Kidney capillary endothelial cell (primary cell): ENCODE results near the gene PGAP6.
"Not testable (repeated sequence)": the region's sequence is repeated elsewhere in the genome, so short reads cannot be mapped to it uniquely, and the experiment has no call there.

ENCODE experiments used
- DNase-seq: peaks from one replicate; pipeline ENCODE4 v3.0.0-alpha.2; 2018; ENCODE audit warnings: low spot score

Gene PGAP6

DNA sequence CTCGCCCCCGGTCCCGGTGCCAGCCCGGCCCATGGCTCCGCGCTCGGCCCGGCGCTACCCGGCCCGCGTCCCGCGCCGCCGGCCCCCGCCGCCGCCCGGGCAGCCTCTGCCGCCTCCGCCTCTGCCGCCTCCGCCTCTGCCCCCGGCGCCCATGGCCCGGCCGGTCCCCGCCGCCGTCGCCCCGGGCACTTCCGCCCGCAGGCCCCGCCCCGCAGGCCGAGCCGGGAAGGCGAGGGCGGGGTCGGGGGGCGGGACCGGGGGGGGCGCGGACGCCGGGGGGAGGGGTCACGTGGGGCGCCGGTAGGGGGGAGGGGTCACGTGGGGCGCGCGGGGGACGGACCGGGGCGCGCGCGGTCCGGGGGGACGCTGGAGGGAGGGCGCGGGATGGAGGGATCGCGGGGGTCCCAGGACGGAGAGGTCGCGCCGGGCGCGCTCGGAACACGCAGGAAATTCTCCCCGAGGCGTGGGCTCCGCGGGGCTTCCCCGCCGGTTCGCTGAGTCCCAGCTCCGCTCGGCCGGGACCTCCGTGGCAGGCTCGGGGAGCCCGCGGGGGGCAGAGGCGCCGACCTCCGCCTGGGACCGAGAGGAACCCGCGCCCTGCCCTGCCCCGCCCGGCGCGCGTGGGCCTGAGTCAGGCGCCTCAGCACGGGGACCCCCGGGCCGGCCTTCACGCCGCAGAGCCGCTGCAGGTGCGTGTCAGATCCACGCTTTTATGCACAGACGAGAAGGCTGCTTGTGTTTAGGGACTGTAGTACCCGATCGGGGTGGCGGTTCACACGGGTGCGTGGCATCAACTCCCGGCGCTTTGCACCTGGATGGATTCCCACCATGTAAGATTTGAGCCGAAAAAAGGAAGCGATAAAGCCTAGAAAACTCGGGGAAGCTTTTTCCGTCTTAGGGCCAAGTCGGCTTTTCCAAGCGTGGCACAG, at the start of gene PGAP6:
Gene PGAP6, minus strand, starts transcription at position 190 of the 929 bp plus-strand sequence. Its CDS starts 157 bp downstream, at position 33.
- no peak for DNase-seq

- no peak for DNase-seq
Observed at GRCh38 chr16:430904-431303, 49.1 kb upstream of the PGAP6 start.

- DNase-seq, result no peak
Observed at GRCh38 chr16:427250-427649, 45.5 kb upstream of the PGAP6 start.

GRCh38 chr16:426906-427249, 45.1 kb upstream of the PGAP6 start:
- no peak for DNase-seq

GRCh38 chr16:426115-426905, 44.5 kb upstream of the PGAP6 start:
- DNase-seq, result no peak

DNA sequence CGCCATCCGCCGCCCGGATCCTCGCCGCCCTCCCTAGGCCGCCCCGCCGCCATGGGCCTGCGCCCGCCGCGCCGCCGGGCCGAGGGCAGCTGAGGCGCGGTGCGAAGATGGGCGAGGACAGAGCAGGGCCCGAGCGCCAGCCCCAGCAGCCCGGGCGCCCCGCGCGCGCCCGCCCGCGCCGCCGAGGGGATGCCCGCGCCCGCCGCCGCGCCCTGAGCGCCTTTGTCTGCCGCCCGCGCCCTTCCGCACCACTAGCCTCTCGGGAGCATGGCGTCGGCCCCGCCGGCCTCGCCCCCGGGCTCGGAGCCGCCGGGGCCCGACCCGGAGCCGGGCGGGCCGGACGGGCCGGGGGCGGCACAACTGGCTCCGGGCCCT, 43.9 kb upstream of the PGAP6 start:
- no peak for DNase-seq

GRCh38 chr16:425082-425718, 43.4 kb upstream of the PGAP6 start, which contains the start of gene RAB11FIP3:
TSS of gene RAB11FIP3 (plus strand) at chr16:425649. CDS start at chr16:426007, 358 bp downstream.
- peak; percentile 60 for DNase-seq

- DNase-seq, result no peak
Observed at GRCh38 chr16:424623-425081, 42.9 kb upstream of the PGAP6 start.

DNA sequence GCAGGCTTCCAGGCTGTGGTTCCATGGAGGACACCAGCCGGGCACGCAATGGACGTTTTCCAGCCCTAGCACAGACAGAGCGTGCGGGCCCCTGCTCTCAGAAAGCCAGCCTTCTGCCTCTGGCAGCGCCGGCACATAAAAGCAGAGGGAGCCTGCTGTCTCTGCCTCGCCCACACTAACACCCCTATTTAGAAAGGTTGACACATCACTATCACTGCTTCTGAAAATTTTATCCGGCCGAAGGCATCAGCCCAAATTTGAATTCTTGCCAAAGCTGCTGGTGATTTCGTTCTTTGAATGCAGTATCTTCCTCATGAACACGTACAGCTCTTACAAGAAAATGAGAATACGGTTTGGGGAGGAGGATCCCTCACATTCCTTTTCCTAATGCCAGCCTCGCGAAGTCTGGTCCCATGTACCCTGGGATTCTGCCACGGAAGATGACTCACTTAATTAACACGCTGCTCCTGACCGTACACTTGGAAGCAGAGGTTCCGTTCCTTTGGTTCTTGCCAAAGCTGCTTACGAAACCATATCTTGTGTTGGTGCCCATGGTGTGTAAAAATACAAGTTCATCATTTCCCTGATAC, 42.4 kb upstream of the PGAP6 start:
- DNase-seq, result peak; percentile 44

DNA sequence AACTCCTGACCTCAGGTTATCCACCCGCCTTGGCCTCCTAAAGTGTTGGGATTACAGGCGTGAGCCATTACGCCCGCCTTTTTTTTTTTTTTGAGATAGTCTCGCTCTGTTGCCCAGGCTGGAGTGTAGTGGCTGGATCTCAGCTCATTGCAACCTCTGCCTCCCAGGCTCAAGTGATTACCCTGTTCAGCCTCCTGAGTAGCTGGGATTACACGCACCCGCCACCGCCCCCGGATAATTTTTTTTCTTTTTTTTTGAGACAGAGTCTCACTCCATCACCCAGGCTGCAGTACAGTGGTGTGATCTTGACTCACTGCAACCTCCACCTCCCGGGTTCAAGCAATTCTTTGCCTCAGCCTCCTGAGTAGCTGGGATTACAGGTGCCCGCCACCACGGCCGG, 40.4 kb upstream of the PGAP6 start:
- not testable (repeated sequence) for DNase-seq

DNA sequence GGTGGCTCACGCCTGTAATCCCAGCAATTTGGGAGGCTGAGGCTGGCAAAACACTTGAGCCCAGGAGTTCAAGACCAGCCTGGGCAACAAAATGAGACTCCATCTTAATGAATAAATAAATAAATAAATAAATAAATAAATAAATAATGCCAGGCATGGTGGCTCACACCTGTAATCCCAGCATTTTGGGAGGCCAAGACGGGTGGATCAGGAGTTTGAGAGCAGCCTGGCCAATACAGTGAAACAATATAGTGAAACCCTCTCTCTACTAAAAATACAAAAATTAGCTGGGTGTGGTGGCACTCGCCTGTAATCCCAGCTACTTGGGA, 33.4 kb upstream of the PGAP6 start:
- DNase-seq, result not testable (repeated sequence)

DNA sequence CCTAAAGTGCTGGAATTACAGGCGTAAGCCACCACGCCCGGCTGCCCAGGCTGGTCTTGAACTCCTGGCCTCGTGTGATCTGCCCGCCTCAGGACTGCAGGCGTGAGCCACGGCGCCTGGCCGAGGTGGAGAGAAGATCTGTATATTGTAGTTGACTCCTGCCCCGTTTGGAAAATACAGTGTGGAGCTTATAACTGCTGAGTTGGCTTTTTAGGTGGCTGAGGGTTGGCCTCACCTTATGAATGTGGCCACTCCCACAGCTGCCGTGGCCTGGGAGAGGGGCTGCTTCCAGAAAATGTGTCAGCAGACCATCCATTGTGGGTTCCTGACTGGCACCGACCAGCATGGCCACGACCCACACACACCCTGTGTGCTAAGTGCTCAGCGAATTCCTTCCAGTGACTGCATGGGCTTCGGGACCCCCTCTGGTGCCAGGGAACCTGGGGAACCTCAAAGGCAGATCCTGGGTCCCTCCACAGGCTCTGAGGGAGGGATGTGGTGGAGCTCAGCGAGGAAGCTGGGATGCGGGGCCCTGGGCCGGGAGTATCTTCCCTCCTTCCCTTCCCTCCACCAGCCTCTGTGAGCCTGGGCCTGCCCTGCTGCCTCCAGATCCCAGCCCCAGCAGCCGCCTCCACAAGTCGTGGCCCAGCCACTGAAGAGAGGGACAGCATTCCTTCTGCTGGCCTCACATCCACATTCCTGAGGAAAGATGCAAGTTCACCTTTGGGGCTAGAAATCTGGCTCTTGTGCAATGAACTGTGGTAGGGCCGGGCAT, 32.8 kb upstream of the PGAP6 start:
- no peak for DNase-seq

DNA sequence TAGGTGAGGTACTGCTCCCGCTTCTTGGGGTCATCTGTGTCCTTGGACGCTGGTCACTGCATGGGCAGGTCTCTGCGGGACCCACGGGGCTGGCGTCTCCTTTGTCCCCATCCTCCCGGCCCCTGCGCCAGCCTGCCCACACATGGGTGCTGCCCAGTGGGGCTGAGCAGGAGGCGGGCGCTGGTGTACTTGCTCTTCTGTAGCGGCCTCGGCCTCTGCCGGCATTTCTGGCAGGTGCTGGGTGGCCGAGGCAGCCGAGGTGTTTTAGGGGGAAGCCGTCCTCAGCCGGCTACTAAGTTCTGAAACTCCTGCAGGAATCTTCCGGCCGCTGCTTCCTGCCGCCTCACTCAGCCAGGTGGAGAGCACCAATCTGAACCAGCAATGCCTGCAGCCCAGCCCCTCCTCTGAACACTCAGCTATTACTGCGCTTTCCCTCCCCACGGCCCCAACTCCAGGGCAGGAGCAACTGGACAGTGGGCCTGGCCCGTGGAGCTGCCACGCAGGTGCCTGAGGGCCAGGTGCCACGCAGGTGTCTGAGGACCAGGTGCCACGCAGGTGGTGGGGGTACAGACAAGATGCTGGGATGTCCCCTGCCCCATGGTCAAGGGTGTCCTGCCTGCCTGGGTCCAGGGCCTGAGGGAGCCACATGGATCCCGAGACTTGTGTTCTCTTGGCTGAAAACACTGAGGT, 29.9 kb upstream of the PGAP6 start:
- no peak for DNase-seq

DNA sequence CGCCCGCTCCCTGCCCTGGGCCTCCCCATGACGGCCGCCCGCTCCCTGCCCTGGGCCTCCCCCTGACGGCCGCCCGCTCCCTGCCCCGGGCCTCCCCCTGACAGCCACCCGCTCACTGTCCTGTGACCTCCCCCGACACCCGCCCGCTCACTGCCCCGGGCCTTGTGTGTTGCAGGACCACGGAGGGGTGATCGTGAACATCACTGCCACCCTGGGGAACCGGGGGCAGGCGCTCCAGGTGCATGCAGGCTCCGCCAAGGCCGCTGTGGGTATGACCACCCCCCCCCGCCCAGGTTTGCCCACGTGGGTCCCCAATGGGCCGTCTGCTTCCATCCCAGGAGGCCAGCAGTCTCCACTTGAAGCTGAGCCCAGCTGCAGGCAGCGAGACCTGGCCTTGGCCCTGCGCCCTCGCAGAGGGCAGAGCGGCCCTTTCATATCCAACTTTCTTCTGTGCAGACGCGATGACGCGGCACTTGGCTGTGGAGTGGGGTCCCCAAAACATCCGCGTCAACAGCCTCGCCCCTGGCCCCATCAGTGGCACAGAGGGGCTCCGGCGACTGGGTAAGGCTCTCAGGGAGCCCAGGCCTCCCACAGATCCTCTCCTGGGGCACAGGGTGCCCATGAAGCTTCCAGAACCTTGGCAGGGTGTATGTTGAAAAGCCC, 28.9 kb upstream of the PGAP6 start:
- no peak for DNase-seq

GRCh38 chr16:407253-407652, 25.5 kb upstream of the PGAP6 start:
- no peak for DNase-seq

GRCh38 chr16:405548-406506, 24.0 kb upstream of the PGAP6 start:
- DNase-seq, result no peak

DNA sequence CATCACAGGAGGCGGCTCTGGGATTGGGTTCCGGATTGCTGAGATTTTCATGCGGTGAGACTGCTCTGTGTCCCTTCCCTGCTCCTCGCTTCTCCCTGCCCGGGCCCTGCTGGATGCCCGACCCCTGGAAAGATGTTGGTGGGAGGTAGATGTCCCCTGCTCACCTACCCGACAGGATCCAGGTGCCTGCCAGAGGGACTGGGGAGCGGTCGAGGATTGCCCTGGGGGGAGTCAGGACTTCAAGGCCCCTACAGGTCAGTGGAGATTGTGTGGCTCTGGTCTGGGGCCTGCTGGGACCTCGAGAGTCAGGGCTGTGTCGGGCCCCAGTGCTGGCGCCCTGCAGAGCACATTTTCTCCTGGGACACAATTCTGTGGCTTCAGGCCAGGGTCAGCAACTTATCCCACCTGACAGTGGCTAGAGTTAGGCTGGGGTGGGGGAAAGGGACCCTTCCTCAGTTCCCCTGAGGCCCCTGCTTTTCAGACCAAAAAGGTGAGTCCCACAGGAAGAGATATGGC, 23.3 kb upstream of the PGAP6 start:
- no peak for DNase-seq

DNA sequence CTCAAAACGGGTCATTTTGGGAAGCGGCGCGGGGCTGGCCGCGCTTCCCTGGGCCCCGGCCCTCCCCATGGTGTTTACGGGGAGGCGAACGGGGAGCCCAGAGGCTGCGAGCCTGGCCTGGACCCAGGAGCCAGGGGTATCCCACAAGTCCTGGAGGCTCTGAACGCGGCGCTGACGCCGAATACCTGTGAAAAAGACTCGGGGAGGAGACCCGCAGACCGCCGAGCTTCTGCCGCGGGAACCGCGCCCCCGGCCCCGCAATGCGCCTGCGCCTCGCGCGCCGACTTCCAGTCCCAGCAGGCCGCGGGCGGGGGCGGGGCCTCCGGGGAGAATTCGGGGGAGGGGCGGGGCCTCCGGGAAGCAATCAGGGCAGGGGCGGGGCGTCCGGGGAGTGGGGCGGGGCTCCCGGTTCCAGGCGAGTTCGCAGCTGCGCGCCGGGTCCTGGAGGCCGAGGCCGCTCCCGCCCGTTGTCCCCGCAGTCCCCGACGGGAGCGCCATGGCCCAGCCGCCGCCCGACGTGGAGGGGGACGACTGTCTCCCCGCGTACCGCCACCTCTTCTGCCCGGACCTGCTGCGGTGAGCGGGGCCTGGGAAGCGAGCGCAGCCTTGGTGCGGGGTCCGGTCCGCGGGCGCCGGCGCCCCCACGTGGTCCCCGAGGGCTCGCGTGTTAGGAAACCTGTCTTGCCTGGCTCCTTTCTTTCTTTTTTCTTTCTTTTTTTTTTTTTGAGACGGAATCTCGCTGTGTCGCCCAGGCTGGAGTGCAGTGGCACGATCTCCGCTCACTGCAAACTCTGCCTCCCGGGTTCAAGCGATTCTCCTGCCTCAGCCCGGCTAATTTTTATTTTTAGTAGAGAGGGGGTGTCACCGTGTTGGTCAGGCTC, 19.9 kb upstream of the PGAP6 start, which contains the start of gene DECR2:
Gene DECR2, plus strand, starts transcription at position 418 of the 881 bp plus-strand sequence. Its CDS starts 79 bp downstream, at position 497.
- DNase-seq, result peak; percentile 91
